Kidney (tissue), 14 donors: ENCODE results near the gene MAGI3. TPM values are rescaled to one million over a fixed set of nuclear protein-coding genes. Genes with fewer than 3 reads are reported as not detected.

ENCODE experiments used
- DNase-seq, 5 donors: peaks; one replicate each; pipeline ENCODE4 v3.0.0-alpha.2; 2013 to 2020
- FAIRE-seq: peaks from 2 replicates; lab custom pipeline; 2012; peaks lifted over from hg19 to GRCh38; lab: Jason Lieb, UNC
- H3K27ac ChIP-seq, 2 donors: one replicate each; pipeline ENCODE4 v1.7.0; 2013; ENCODE audit warnings: low read depth in 2 of 2, low read length in 2 of 2, inconsistent platforms in 1 of 2
- H3K27me3 ChIP-seq: one replicate; pipeline ENCODE4 v1.7.1; 2013; ENCODE audit warnings: low read length, inconsistent platforms; ENCODE audit not compliant: control insufficient read depth, insufficient read depth
- H3K36me3 ChIP-seq, 3 donors: one replicate each; pipeline versions ENCODE4 v1.7.0 to v1.7.1; 2013; ENCODE audit warnings: low read length in 3 of 3, control low read depth in 1 of 3, inconsistent platforms in 1 of 3; ENCODE audit not compliant: insufficient read depth in 3 of 3, control insufficient read depth in 2 of 3
- H3K4me1 ChIP-seq, 3 donors: one replicate each; pipeline versions ENCODE4 v1.7.0 to v1.7.1; 2013; ENCODE audit warnings: low read length in 3 of 3, inconsistent platforms in 1 of 3, low read depth in 1 of 3; ENCODE audit not compliant: control insufficient read depth in 2 of 3, insufficient read depth in 2 of 3
- H3K4me3 ChIP-seq, 3 donors: one replicate each; pipeline versions ENCODE4 v1.7.0 to v1.8.1; 2013; ENCODE audit warnings: low read length in 3 of 3, control low read depth in 1 of 3, inconsistent platforms in 1 of 3
- H3K9ac ChIP-seq, 3 donors: one replicate each; pipeline versions ENCODE4 v1.7.0 to v1.7.1; 2013; ENCODE audit warnings: low read length in 3 of 3, control low read depth in 1 of 3, inconsistent platforms in 1 of 3
- H3K9me3 ChIP-seq, 3 donors: one replicate each; pipeline versions ENCODE4 v1.7.0 to v1.7.1; 2013; ENCODE audit warnings: low read length in 3 of 3, control low read depth in 1 of 3, inconsistent platforms in 1 of 3; ENCODE audit not compliant: control insufficient read depth in 2 of 3, insufficient read depth in 1 of 3
- CTCF ChIP-seq: IDR thresholded peaks from 3 replicates; pipeline ENCODE4 v1.5.1; 2012; ENCODE audit warnings: mild to moderate bottlenecking, moderate library complexity, borderline replicate concordance; ENCODE audit not compliant: insufficient read depth; ENCODE audit errors: extremely low read depth
- intact Hi-C: fragments of 100-400 bp; cut with DNase I; formaldehyde crosslinking; loops from one replicate; pipeline ENCODE4 v1.11.1; 2022
- polyA plus RNA-seq: library from polyadenylated mRNA; stranded (reverse); fragments of 350-450 nt; fragmentation: Illumina TruSeq; extraction: RNeasy Lipid Tissue Mini Kit (QIAGEN cat#74804); gene quantifications from one replicate; pipeline ENCODE4 v1.2.3, GENCODE V29; 2014; ENCODE audit warnings: low read depth, low replicate concordance; ENCODE audit not compliant: insufficient read depth
- total RNA-seq: library from RNA; stranded (reverse); fragmentation: NEBNext Ultra II Directional; extraction: Animal tissue kit (Norgen Biotek cat#: 25700); gene quantifications from one replicate; pipeline ENCODE4 v1.2.1, GENCODE V29; 2021
- donor health status: control.
- donor health status: control.
- donor health status: control.
- donor health status: control.
- donor health status: control.
- donor health status: DM: yes; HTN: yes; CAD: no.
- donor health status: Normal renal cell carcinoma (clear cell type).

The MAGI3 gene
- total and polyA plus RNA-seq, 2 donors from 2014 or later, result 5.6 to 25.9 TPM

- no peak overlapping the region for H3K9ac ChIP-seq
- FAIRE-seq, result peak; percentile 72
- intact Hi-C loops, result no loop called here
Observed at GRCh38 chr1:113677250-113678158, 287.2 kb downstream of the MAGI3 start.

DNA sequence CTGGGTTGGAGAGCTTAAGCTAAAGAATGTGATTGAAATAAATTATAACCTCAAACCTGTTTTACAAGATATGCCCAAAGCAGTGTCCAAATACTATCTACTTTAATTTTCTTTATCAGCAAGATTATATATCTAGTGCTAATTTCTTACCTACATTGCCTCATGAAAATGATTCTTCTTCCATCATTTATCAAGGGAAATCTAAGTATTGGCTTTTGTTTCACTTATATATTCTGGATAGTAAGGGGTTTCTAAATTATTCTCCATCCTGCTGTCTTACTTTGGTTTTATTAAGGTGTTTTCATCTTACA is 287.8 kb downstream of the MAGI3 start:
- no peak for TF ChIP-seq CTCF
- FAIRE-seq, result no peak
- Histone ChIP-seq H3K4me3 (no peak overlapping the region), H3K27me3 (no peaks in the 10 kb centered on the region), H3K9ac (no peak overlapping the region), H3K36me3 (peaks cover 0 to 2% (median 0%) of the 10 kb centered on the region in 3 donors), H3K4me1 (peaks cover 0 to 4% (median 2%) of the 10 kb centered on the region in 3 donors), H3K27ac (no peak overlapping the region), H3K9me3 (no peaks in the 10 kb centered on the region)
- DNase-seq, result no peak
- intact Hi-C loops, result no loop called here

More at GRCh38 chr1:113677250-113678158, 287.2 kb downstream of the MAGI3 start:
- H3K4me1 ChIP-seq, result peaks cover 0 to 4% (median 2%) of the 10 kb centered on the region in 3 donors
- DNase-seq, result peak in 4 of 5 donors; percentile 40 to 89 (median 64)
- H3K4me3 ChIP-seq, result no peak overlapping the region
- H3K9me3 ChIP-seq, result no peaks in the 10 kb centered on the region
- TF ChIP-seq CTCF, result peak; percentile 57
- no peaks in the 10 kb centered on the region for H3K27me3 ChIP-seq
- H3K27ac ChIP-seq, result no peak overlapping the region
- peaks cover 0 to 3% (median 2%) of the 10 kb centered on the region in 3 donors for H3K36me3 ChIP-seq

GRCh38 chr1:113681596-113682337 is 291.5 kb downstream of the MAGI3 start:
- DNase-seq (no peak), FAIRE-seq (no peak)
- no peaks in the 10 kb centered on the region for H3K36me3 ChIP-seq
- intact Hi-C loops, result loop anchor here (10.0 kb wide), 1 partner anchor 537 kb away; no protein-coding TSS in a partner anchor
- H3K4me3 ChIP-seq, result no peak overlapping the region
- H3K27ac ChIP-seq, result no peak overlapping the region
- no peaks in the 10 kb centered on the region for H3K9me3 ChIP-seq
- H3K27me3 ChIP-seq, result no peaks in the 10 kb centered on the region
- TF ChIP-seq CTCF, result no peak
- peaks cover 0 to 4% (median 2%) of the 10 kb centered on the region in 3 donors for H3K4me1 ChIP-seq
- H3K9ac ChIP-seq, result no peak overlapping the region
